HG03135 (cell line): ENCODE results near the gene U2AF2.
"Not testable (repeated sequence)": the region's sequence is repeated elsewhere in the genome, so short reads cannot be mapped to it uniquely, and the experiment has no call there.

Experiments
- ATAC-seq: cut with Tn5 transposase; IDR thresholded peaks from one replicate; pipeline ENCODE4 v1.9.1; 2021; ENCODE audit warnings: mild to moderate bottlenecking, moderate library complexity; ENCODE audit not compliant: unreplicated experiment

U2AF2 gene

DNA sequence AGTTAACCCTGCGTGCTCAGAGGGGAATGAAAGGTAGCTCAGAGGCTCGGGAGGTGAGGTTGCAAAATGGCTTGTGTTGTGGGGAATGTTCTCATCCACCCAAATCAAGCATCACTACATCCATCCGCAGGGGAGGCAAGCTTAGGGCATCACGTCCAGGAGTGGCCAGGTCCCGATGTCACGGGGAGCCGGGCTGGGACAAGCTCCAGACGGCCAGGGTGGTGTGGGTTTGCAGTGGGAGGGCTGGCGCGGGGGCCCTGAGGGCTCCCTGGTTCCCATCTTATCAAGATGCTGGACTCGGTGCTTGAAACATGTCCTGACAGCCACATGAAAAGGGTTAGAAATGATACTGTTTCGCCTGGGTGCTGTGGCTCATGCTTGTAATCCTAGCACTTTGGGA lies 46.0 kb downstream of the U2AF2 start:
- ATAC-seq = no peak

DNA sequence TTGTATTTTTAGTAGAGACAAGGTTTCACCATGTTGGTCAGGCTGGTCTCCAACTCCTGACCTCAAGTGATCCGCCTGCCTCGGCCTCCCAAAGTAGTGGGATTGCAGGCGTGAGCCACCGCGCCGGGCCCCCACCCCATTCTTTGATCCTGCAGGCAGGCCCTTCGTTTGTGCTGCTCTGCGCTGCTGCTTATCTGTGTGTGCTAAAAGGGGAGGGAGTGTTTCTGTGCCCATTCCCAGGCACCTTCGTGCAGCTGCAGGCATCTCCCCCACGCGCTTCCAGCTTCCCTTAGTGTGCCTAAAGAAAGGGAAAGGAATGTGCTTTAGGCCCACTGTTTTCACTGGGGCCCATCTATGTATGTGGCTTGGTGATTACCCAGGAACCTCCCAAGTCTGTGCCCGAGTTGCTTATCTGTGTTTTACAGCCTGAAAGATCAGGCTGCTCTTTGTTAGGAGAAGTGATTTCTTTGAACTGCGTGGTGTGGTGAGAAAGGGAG lies 47.3 kb downstream of the U2AF2 start:
- no peak for ATAC-seq

DNA sequence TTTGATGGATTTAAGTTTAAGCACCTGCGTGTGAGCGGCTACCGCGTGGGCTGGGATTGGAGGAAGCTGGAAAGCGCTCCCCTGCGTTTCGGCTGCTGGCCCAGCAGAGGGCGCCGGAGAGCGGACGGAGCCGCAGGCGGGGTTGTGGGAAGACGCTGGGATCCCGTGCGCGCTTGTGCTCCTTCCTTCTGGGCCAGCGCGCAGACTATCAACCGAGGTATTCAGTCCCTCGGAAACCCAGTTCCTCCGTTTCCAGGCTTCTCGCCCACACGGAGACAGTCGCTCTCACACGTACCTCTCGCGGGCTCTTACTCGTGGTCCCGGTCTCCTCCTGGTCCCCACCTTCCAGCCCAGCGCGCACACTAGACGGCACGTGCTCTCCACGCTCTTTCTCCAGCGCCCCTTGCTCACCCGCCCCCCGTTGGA lies 49.0 kb downstream of the U2AF2 start:
- ATAC-seq = no peak

DNA sequence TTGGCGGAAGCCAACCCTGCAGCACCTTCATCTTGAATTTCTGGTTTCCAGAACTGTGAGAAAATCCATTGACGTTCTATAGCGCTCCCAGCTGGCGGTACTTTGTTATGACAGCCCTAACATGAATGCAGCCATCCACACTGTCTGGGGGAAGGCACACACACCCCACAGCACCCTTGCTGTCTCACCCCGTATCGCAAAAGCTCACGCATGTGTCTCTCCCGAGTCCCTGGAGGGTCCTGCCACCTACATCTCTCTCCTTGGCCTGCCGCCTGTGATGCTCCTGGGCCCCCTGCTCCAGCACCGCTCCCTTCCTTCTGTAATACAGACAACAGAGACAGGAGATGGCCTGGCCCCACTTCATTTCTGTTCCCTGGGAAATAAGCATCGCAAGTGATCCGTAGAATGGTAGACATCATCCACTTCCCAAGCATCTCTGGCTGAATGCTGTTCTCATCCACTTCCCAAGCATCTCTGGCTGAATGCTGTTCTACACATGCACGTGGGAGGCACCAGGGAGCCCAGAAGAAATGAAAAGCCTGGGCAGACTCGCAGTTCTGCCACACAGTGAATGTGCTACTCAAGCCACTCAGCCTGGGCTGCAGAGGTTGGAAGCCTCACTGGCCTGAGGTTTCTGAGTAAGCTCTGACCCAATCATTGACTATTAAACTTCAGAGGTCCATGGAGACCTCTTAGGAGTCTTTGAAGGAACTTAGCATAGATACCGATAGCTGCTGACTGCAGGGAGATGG lies 49.8 kb downstream of the U2AF2 start:
- no peak for ATAC-seq

DNA sequence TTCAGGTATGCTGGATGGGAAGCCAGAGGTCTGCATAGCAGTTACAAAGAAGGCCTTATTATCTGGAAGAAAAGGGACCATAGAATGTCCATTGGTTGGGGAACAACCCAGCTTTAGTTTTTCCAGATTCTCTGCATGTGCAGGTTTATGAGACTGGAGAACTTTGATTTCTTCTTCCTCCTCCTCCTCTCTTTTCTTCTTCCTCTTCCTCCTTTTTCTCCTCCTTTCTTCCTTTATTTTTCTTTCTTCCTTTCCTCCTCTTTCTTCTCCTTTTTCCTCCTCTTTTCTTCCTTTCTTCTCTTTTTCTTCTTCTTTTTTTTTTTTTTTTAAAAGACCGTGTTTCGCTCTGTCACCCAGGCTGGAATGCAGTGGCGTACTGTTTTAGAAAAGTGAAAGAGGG lies 51.1 kb downstream of the U2AF2 start:
- ATAC-seq = no peak

DNA sequence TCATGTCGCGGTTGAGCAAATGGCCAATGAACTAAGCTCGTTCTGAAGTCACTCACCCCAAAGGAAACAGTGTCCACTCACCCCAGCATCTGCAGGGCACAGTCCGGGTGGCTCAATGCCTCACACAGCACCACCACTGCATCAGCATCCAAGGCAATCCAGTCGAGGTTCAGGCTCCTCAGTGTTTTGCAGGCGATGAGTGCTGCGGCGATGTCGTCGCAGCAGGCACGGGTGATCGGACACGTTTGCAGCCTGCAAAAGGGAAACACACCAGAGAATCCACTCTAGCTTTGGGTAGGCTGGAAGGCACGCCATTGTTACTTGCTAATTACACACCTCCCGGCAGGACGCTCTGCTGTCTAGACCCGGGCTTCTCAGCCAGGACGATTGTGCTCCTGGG lies 56.9 kb downstream of the U2AF2 start:
- no peak for ATAC-seq

DNA sequence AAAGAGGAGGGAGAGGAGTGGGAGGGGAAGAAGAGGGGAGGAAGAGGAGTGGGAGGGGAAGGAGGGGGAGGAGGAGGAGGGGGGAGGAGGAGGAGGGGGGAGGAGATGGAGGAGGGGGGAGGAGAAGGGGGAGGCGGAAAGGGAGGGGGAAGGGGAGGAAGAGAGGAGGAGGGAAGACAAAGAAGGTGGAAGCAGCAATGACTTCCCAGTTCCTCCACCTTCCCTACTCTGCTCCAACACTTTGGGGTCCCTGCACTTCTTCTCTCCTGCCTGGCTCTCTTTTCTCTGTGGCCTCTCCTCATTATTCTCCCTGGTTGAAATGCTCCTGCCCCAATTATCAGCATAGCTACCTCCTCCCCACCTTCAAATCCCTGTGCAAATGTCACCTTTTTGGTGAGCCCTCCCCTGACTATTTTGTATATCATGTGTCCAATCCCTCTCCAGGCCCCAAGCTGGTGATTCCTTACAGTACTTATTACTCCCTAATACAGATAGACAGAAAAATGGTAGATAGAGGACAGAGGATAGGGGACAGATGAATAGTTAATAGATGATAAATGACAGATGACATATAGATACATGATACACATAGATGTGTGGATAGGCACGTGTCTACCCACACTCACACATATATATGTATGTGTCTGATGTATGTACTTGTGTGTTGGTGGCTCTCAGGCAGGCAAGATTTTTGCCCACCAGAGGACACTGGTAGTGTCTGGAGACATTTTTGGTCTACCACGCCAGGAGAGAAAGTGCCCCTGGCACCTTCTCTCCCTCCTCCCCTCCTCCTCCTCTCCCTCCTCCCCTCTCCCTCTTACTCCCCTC lies 58.2 kb downstream of the U2AF2 start:
- no peak for ATAC-seq

DNA sequence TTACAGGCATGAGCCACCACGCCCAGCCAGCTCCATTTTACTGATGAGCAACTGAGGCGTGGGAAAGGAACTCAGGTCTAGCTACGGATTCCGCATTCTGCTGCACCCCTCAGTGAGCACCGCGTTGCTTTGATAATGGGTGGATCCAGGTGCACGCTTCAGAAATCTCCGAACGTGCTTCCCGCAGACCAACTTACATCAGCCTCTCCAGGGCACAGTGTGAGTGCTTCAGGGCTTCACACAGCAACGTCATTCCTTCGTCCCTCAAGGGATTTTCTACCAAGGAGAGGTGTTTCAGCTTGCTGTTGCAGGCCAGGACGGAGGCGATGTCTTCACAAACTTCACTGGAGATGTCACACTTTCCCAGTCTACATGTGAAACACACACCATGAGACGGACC lies 61.7 kb downstream of the U2AF2 start:
- no peak for ATAC-seq

DNA sequence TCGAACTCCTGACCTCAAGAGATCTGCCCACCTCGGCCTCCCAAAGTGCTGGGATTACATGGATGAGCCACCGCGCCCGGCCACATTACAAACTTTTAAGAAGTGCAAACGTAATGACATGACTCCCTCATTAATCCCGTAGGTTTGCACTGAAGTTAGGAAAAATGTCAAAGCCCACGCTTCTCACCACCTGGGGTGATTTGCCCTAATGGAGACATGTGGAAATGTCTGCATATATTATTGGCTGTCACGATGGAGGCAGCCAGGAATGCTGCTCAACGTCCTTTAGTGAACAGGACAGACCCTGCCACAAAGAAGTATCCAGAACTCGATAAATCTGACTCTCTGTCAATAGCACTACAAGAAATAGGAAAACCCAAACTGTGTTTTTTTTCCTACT lies 62.4 kb downstream of the U2AF2 start:
- no peak for ATAC-seq

DNA sequence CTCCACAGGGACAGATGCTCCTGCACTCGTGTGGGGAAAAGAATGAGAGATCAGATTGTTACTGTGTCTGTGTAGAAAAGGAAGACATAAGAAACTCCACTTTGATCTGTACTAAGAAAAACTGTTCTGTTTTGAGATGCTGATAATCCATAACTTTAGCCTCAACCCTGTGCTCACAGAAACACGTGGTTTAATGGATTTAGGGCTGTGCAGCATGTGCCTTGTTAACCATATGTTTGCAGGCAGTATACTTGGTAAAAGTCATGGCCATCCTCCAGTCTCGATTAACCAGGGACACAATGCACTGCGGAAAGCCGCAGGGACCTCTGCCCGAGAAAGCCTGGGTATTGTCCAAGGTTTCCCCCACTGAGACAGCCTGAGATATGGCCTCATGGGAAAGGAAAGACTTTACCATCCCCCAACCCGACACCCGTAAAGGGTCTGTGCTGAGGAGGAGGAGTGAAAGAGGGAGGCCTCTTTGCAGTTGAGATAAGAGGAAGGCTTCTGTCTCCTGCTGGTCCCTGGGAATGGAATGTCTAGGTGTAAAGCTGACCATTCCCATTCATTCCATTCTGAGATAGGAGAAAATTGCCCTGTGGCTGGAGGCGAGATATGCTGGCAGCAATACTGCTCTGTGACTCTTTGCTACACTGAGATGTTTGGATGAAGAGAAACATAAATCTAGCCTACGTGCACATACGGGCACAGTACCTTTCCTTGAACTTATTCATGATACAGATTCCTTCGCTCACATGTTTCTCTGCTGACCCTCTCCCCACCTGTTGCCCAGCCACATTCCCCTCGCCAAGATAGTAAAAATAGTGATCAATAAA lies 63.3 kb downstream of the U2AF2 start:
- ATAC-seq = not testable (repeated sequence)

DNA sequence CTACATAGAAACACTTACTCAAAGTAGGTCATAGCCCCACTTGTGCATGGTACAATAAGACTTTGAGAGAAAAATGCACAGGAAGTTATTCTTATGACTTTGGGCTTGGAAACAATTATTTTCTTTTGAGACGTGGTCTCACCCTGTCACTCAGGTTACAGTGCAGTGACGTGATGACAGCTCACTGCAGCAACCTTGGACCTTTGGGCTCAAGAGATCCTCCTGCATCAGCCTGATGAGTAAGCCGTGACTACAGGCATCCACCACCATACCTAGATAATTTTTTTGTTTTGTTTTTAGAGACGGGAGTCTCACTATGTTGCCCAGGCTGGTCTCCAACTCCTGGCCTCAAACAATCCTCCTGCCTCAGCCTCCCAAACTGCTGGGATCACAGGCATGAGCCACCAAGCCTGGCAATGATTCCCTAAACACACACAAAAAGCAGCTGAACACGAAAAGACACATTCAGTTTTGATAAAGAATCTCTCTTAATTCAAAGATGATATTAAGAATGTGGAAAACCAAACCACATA lies 65.4 kb downstream of the U2AF2 start:
- no peak for ATAC-seq

DNA sequence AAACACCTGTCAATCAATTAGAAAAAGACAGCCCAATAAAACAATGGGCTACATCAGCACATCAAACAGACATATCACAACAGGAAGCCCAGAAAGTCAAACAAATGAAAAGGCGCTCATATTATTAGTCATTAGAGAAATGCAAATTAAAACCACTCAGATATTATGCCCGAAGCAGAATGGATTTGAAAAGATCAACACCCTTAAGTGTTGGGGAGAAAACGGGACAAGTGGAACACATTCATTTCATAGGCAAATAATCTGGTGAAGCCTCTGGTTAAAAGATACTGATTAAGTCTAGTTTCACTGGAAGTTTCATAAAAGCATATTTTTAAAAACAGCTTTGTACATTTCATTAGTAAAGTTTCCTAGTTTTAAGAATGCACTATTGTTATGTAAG lies 66.0 kb downstream of the U2AF2 start:
- ATAC-seq = no peak

DNA sequence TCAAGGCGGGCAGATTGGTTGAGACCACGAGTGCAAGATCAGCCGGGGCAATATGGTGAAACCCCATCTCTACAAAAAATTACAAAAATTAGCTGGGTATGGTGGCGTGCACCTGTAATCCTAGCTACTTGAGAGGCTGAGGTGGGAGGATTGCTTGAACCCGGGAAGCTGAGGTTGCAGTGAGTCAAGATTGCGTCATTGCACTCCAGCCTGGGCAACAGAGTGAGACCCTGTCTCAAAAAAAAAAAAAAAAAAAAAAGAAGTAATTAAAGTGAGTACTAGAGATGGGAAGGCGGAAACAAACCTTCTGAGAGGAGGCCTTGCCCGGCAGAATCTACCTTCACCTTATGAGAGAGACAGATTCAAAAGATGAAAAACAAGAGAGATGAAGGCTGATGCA lies 68.7 kb downstream of the U2AF2 start:
- no peak for ATAC-seq
